Body of pancreas (tissue), 4 donors: Measurements from ENCODE around the gene ZNF136.
A peak's percentile ranks its signal among the peaks of the same experiment; 100 is the strongest.

ENCODE experiments used
- POLR2A ChIP-seq, 3 donors: fragments of 450-650 bp; IDR thresholded peaks; one replicate each; pipeline ENCODE4 v1.6.1; 2016; ENCODE audit warnings: antibody characterized with exemption in 3 of 3, mild to moderate bottlenecking in 2 of 3
- TF ChIP-seq, protein P1 (sequence below), 7 experiments: fragments of 450-650 bp in 4 of 7; fragments of 200-600 bp in 3 of 7; sonication (generic) in 3 of 7; IDR thresholded peaks; one replicate each; pipeline ENCODE4 v1.5.1; 2016 to 2019; ENCODE audit warnings: antibody characterized with exemption in 7 of 7

GRCh38 chr19:12194827-12195731 is 32.2 kb downstream of the ZNF136 start:
- TF ChIP-seq, protein P1, sequence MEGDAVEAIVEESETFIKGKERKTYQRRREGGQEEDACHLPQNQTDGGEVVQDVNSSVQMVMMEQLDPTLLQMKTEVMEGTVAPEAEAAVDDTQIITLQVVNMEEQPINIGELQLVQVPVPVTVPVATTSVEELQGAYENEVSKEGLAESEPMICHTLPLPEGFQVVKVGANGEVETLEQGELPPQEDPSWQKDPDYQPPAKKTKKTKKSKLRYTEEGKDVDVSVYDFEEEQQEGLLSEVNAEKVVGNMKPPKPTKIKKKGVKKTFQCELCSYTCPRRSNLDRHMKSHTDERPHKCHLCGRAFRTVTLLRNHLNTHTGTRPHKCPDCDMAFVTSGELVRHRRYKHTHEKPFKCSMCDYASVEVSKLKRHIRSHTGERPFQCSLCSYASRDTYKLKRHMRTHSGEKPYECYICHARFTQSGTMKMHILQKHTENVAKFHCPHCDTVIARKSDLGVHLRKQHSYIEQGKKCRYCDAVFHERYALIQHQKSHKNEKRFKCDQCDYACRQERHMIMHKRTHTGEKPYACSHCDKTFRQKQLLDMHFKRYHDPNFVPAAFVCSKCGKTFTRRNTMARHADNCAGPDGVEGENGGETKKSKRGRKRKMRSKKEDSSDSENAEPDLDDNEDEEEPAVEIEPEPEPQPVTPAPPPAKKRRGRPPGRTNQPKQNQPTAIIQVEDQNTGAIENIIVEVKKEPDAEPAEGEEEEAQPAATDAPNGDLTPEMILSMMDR (IDR thresholded peaks at IDR 0.05) = no peak
- TF ChIP-seq POLR2A (IDR thresholded peaks at IDR 0.05) = peak; percentile 61 to 92 (median 88)
